HG03354 (cell line): ENCODE results near the gene KRT40.
"Not testable (repeated sequence)": the region's sequence is repeated elsewhere in the genome, so short reads cannot be mapped to it uniquely, and the experiment has no call there.

Experiments used
- ATAC-seq: cut with Tn5 transposase; IDR thresholded peaks from one replicate; pipeline ENCODE4 v1.9.1; 2021; ENCODE audit warnings: mild to moderate bottlenecking; ENCODE audit not compliant: unreplicated experiment, poor library complexity, severe bottlenecking

The KRT40 gene

DNA sequence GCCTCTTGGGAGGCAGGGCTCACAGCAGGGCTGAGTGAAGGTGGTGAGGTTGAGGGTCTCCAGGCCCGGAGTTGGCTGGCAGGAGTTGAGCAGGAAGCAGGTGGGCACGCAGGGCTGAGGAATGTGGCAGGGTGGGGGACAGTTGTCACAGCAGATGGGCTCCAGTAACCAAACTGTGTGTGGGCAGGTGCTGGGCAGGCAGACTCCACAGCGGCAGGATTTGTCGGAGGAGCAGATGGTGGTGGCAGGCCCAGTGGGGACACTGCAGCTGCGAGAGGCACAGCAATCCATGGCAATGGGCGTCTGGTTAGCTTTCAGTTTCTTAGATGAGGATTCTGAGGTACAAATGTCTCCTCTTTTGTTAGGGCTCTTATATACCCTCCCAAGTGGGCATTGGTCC is 15.4 kb upstream of the KRT40 start, which contains the start of gene KRTAP3-2:
TSS of gene KRTAP3-2 (minus strand) at position 344 of the 400 bp plus-strand sequence. CDS start at position 291, 53 bp downstream.
- ATAC-seq: not testable (repeated sequence)

DNA sequence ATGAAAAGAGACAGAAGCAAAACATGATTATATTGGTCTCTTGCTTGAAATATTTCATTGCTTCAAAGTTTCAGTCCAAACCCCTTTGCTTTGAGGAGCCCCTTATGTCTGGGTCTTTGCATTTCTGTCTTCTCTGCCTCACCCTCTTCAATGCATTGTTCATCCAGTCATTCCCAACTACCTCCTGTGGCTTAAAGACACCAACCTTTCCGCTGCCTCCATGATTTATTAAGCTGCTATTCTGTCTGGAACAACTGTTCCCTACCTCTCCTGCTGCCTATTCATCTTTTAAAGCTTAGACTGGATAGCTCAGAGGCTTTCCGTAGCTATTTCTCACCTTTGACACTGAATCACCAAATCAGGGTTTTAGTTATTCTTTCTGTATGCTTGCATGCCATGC is 13.2 kb upstream of the KRT40 start:
- no peak for ATAC-seq

DNA sequence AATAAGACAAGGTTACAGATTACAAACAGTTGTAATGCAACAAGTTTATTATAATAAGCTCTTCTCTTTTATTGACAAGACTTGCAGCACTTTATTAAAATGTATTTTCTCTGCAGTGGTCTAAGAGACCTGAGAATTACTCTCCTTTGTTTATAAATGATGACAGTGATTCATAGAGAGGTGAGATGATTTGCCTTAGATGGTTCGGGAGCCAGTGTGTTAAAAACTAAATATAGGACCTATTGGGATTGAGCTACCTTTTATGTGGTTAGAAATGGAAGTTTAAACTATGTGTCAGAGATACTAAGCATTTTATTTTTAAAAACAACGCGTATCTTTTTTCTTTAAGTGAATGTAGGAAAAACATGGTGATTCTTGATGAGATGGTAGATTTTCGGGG is 12.7 kb upstream of the KRT40 start:
- no peak for ATAC-seq

DNA sequence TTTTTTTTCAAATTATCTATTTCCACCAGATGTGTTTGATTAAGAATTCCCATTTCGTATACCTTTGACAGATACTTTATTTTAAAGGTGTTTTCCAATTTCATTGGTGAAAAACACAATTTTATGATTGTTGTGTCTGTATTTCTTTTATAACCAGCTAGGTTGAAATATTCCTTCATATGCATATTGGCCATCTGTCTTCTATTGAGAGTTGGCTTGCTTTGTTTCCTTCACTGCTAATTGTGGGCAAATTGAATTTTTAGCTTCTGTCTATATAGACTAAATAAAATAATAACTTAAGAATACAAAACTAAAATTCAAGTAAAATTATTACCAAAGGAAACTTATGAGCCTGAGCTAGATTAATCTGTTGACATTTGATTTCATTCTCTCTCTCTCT is 11.0 kb upstream of the KRT40 start:
- no peak for ATAC-seq

DNA sequence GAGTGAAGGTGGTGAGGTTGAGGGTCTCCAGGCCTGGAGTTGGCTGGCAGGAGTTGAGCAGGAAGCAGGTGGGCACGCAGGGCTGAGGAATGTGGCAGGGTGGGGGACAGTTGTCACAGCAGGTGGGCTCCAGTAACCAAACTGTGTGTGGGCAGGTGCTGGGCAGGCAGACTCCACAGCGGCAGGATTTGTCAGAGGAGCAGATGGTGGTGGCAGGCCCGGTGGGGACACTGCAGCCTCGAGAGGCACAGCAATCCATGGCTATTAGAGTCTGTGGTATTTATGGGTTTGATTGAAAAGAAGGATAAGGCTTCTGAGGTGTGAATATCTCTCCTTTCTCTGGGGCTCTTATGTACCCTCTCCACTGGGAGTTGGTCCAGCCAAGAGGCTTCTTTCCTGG is 9.7 kb upstream of the KRT40 start, which contains the start of gene KRTAP3-3:
TSS of gene KRTAP3-3 (minus strand) at position 326 of the 400 bp plus-strand sequence. CDS start at position 259, 67 bp downstream.
- ATAC-seq: no peak

DNA sequence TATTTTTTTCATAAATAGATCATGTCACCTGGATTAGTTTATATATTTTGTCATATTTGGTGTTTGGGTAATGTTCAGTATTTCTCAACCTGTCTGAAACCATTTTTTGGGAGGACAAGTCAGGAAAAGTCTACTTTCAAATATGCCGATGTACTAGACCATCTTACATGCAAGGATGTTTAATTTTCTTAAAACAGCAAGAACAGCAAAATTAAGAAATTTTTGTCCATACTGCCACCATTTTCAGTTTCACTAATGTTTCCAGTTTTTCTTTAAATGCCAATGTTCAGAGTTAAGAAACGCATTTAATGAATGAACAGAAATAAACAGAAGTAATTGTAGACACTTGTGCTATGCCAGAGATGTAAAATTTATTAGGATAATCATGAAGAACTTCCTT is 9.0 kb upstream of the KRT40 start:
- ATAC-seq: no peak

DNA sequence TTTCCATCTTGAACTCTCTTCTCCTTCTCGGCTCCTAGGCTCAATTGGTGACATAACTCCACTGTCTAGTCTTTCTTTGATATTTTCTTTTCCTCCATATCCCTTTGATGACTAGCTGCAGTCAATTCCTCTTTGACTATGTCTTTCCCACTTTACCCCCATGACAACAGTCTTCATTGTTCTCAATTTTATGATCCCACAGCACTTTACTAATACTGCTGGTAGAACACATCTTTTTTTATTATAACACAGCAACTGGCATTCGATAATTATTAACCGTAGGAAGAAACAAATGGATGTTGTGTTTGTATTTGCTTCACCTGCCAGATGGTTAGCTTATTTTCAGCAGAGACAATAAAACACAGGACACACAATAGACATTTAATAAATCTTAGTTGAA is 8.5 kb upstream of the KRT40 start:
- no peak for ATAC-seq

DNA sequence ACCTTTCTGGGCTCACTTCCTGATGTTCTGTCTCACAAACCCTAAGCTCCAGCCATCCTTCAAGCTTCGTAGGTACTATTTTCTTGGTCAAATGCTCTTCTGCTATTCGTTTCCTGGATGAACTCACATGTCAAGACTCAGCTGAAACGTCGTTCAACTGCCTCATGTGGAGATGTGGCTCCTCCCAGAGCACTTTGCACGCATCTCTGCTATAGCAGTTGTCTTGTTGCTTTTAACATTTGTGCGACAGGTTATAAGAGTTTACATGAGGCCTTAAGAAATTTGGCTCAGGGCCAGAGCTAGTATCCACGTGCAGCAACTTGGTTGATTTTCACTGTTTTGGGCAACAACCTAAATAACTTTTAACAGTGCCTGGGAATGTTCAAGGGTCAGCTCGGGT is 2.8 kb upstream of the KRT40 start:
- ATAC-seq: no peak

DNA sequence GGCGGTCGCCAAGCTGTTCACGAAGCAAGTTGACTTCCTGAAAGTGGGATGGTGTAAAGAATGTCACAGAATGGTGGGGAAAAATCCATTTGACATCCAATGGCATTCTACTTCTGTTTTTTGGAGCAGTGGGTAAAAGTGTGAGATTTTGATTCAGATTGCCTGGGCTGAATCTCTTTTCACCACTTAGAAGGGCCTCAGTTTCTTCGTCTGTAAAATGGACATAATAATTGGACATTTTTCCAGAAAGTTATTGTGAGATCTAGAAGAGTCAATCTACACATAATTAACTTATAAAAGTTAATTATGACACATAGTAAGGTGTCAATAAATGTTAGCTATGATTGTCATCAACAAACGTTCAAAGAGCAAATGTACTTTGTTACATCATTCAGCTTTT is 3.0 kb downstream of the KRT40 start:
- no peak for ATAC-seq

DNA sequence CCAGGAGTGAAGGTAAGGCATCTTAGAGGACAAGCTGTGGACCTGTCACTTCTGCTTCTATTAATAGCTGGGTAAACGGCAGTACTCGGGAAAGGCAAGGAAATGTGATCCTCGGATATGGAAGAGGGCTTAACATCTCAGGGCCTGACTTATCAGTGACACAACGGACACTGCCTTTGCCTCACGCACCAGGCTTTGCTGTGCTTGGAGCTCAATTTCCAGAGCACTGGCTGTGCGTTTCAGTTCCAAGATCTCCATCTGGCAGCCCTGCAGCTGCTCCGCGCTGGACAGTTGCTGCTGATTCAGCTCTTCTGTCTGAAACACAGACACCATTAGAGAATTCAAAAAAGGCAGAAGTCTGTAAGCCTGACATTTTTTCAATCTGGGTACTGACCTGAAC is 3.5 kb downstream of the KRT40 start:
- no peak for ATAC-seq

DNA sequence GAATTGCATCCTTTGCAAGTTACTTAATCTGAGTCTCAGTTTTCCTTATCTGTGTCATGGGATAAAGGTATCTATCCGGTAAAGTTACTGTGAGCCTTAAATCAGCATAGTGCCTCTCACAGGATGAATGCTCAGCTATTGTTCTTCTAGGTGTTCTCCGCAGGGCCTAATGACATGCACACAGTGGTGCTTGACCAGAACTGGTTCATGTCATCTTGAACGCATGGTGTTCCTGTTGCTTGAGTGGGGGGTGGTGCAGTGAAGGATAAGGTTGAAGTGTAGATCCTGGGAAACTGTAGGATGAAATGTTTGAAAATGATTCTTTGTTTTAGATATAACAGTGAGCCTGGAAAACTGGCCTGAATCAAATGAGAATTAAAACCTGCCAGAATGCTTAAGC is 4.0 kb downstream of the KRT40 start:
- ATAC-seq: no peak

DNA sequence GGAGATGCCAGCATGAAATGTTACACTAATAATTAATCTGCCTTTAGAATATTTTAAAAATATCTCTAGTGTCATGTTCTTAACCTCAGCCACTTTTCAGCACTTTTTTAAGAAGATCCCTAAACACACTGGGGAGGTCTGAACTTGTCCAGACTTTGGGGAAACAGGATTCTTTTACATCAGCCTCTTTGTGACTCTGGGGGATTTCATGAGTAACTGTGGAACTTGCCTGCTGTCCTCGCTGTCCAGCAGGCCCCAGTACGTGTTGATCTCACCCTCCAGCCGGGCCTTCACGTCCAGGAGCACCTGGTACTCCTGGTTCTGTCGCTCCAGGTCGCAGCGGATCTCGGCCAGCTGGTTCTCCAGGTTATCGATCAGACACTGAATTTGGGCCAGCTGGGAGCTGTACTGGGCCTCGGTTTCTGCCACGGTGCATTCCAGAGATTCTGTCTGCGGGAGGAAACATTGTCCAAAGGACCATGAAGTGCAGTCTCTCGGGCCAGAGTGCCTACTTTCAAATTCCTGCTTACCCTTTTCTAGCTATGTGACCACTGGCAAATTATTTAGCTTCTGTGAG is 5.5 kb downstream of the KRT40 start:
- no peak for ATAC-seq

DNA sequence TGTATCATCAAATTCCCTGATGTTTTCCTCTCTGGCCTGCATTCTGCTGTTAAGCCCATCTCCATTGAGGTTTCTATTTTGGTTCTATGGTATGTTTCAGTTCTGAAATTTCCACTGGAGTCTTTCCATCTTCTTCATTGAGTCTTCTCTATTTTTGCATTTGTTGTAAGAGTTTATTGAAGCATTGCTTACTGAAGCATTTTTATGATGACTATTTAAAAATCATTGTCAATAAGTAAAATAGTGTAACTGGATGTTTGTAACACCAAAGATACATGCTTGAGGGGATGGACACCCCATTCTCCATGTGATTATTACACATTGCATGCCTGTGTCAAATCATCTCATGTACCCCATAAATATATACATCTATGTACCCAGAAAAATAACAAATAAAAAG is 8.6 kb downstream of the KRT40 start:
- no peak for ATAC-seq

DNA sequence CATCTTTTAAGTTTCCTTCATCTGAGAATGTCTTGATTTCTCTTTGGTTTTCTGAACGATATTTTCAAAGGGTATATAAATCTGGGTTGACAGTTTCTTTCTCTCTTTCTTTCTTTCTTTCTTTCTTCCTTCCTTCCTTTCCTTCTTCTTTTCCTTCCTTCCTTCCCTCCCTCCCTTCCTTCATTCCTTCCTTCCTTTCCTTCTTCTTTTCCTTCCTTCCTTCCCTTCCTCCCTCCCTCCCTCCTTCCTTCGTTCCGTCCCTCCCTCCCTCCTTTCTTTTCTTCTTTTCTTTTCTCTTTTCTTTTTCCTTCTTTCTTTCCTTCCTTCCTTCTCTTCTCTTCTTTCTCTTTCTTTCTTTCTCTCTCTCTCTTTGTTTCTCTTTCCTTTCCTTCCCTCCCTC is 9.8 kb downstream of the KRT40 start:
- ATAC-seq: no peak

DNA sequence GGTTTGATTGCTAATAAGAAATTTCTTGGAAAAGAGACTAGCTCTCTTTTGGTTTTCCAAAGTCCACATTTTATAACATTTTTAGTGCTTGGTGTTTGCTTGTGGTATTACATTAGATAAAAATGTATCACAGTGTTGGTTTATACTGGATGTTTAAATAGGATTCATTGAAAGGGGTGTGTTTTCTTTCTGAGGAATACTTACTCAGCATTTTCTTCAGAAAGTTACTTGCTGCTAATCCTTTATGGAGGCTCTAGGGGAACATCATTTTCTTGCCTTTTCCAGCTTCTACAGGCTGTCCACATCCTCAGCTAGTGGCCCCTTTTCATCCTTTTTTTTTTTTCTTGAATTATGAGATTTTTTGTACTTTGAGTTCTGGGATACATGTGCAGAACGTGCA is 16.5 kb downstream of the KRT40 start:
- no peak for ATAC-seq

DNA sequence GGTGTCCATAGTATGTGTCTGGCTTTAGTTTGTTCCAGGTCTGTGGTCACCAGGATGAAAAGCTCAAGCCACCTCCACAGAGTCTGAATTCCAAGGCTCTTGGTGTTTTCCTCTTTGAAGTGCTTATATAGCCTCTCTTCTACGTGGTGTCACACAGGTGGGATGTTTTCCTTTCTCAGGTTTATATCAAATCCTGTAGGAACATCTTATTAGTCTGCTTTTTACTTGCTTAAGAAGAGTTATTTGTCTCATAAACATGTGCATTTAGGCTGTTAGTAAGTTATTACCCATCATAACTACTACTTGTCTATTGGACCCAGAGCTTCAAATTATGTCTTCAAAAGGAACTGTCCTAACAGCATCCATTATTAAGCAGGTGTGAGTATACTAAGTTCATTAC is 17.3 kb downstream of the KRT40 start, which contains the start of gene KRT39:
TSS of gene KRT39 (minus strand) at position 101 of the 400 bp plus-strand sequence. CDS start at position 9, 92 bp downstream.
- ATAC-seq: no peak

DNA sequence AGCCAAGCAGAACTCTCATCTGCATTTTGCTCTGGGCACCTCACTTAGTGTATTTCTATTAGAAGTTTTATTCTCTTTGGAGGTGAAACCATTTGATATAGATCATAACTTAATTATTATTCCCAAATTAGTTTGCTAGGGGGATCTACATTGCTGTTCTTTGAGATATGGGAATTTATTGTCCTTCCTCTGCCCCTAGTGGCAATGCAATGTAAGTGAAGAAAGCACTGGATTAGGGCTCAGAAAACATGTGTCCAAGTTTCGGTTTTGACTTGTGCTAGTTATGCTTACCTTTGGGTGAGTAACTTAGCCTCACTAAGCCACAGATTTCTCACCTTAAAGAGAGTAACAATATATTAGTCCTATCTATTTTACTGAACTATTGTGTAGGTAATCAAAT is 20.3 kb downstream of the KRT40 start:
- no peak for ATAC-seq

DNA sequence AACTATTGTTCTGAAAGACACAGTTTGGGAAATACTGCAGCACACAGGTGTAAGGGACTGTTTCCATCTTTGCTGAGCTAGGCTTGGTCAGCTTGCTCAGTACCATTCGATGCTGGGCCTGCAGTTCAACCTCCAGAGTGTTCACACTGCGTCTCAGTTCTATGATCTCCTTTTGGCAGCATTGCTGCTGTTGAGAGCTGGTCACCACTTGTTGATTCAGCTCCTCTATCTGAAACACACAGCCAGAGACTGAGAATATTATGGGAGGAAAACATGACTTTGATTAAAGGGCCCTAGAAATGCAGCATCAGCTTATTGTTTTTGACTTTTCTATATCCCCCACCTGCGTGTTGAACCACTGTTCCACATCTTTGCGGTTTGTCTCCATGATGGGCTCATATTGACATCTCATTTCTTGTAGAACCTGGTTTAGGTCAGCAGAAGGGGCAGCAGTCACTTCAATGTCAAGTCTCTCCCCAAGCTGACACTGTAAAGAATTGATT is 22.0 kb downstream of the KRT40 start:
- no peak for ATAC-seq

DNA sequence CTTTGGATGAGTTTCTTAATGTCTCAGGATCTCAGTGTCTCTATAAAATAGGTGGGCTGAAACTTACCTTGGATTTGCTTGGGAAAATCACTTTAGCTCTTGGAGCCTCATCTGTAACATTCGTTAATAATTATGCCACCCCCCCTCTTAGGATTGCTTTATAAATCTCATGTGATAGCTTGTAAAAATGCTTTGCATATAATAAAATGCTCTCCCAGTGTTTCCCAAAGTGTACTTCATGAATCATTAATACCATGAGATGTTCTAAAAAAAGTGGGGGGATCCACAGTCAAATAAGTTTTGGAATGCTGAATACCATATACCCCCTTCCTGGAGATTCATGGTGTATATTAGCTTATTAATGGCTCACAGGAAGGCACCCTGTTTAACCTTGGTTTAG is 22.5 kb downstream of the KRT40 start:
- ATAC-seq: no peak

DNA sequence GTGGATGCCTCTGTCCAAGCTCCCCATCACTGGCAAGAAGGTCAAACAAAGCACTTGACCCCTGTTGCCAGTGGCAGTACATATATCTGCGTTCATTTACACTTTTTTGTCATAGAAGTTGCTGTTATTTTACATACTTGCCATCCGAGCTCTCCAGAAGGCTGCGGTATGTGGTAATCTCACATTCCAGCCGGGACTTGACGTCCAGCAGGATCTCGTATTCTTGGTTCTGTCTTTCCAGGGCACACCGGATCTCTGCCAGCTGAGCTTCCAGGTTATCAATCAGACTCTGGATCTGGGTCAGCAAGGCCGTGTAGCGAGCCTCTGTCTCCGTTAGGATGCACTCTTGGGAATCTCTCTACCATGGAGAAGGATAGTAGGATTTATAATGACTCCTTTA is 24.0 kb downstream of the KRT40 start:
- ATAC-seq: no peak

DNA sequence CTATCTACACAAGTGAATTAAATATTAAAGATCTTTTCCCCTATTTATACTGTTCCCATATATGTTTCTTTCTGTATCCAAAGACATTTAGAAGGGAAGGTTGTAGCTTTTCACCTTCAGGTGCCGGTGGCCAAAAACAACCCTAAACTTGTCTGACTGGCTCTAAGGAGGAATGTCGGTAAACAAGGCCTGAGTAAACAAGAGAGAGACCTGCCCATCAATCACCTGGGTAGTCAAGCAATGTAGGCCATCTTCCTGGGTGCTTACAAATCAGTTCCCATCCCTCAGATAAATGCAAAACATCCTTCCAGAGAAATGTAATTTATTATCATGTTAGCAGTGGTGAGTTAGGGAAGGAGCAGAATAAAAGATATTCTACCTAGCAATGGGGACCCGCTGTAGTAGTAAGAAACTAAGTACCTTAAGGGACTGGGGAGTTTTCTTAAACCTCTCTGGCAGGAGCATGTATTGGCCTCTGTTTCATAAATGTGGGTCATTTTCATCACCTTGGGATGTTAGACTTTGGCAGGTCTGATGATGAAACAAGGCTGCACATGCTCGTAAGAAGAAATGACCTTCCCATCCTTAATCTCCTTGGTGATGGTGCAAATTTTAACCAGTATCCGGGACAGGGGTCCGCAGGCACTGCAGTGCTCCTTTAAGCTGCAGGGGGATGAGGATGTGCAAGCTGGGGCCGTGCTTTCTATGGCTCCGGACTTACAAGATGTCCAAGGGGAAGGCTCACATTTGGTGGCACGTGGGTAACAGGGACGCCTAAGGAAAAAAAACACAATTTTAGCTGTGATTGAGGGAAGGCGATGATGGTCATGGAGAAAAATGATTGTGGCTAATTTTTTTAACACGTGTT is 25.8 kb downstream of the KRT40 start:
- ATAC-seq: no peak
